ENCODE results near the gene BCOR.

The BCOR gene

DNA sequence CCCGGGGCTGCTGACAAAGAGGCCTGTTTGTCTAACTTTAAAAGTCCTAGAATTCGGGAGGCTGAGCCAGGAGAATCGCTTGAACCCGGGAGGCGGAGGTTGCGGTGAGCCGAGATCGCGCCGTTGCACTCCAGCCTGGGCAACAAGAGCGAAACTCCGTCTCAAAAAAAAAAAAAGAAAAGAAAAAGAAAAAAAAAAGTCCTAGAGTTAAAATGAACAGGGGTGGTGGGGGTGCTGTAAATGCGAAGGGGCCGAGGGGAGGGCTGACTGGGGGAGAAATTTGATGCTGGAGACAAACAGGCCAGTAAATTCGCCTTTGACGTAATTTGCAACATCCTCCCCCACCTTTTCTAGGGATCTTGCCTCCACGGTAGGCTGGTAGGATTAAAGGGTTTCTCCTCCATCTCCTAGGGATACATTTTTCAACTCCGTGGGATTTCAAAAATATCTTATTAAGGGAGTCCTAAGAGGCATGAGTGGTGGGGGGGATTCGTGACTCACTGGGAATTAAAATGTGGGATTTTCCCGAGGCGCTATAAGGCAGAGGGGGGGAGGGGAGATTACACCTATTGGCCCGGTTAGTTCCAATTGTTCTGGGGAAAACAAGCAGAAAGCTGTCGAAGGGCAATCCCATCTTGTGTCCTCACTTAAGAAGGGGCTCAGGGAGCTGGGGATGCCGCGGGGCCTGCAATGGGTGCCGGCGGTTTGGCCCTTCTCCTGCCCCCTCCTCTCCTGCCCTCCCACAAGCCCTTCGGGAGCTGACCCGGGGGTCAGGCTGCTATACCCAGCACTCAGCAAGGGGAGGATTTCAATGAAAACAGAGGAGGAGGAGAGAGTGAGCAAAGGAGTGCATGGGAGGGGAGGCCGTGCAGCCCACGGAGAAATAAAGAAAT is 3.0 kb upstream of the BCOR start:
- peak overlapping the region; percentile 37 for H3K4me3 ChIP-seq
- peaks cover 62% of the 10 kb centered on the region for H3K4me1 ChIP-seq
- H3K27ac ChIP-seq: peak overlapping the region; percentile 80
- TF ChIP-seq Cebpa-rat (IDR thresholded peaks at IDR 0.05): no peak
- H4K20me1 ChIP-seq: peaks cover 82% of the 10 kb centered on the region
- H3K36me3 ChIP-seq: peaks cover 9% of the 10 kb centered on the region; the same call in 1 of the 2 replicates
- H3K27me3 ChIP-seq: peaks cover 16% of the 10 kb centered on the region
- peak overlapping the region; percentile 89 for H3K4me2 ChIP-seq
- peaks cover 68% of the 10 kb centered on the region for H3K9me3 ChIP-seq
- peak overlapping the region; percentile 55 for H3K9ac ChIP-seq

GRCh38 chrX:40100141-40100536 is 2.4 kb upstream of the BCOR start:
- H3K9ac ChIP-seq: peak overlapping the region; percentile 55
- H3K27me3 ChIP-seq: peaks cover 20% of the 10 kb centered on the region
- peak overlapping the region; percentile 37; the same call in 1 of the 2 replicates for H3K4me3 ChIP-seq
- peaks cover 82% of the 10 kb centered on the region for H4K20me1 ChIP-seq
- H3K9me3 ChIP-seq: peaks cover 68% of the 10 kb centered on the region
- no peak for TF ChIP-seq Cebpa-rat (IDR thresholded peaks at IDR 0.05)
- H3K27ac ChIP-seq: peak overlapping the region; percentile 80
- peak overlapping the region; percentile 89 for H3K4me2 ChIP-seq
- H3K36me3 ChIP-seq: peaks cover 9% of the 10 kb centered on the region; the same call in 1 of the 2 replicates
- peaks cover 64% of the 10 kb centered on the region for H3K4me1 ChIP-seq

DNA sequence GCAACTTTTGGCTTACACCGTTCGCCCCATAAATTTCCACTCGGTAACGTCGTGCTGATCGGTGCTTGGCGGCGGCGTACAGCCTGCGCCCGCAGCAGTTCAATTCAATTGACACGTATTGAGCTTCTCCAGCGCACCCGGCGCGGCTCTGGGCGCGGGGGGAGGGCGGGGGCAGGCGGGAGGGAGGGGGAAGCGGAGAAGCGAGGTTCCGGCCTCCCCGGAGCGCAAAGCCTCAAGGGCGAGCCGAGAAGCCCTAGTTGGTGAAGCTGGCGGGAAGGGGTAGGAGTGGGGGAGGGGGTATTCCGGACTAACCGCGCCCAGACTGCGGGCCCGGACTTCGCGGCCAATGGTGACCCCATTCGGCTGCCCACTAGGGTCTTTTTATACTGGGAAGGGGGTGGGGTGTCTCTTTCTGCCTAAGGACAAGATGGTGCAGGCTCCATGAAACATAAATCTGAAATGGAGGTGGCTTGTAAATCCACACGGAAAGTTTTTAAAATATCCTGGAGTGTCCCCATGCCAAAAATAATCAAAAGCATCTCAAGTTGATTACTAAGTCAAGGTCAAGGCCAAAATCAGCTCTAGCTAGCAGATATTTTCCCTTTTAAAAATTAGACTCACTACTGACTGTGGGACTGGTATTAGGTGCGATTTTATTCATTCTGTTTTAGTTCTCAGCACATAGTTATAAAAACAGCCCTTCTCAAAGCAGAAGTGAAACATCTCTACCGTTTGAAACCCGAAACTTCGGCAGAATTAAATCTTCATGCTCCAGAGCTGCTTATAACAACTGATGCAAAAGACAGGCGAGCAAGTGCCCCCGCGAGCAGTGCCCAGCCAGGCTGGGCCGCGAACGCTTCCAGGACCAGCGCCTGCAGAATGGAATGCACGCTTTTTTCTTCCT is 1.5 kb upstream of the BCOR start:
- Histone ChIP-seq H3K27ac (peak overlapping the region; percentile 80), H3K4me3 (peak overlapping the region; percentile 72), H3K36me3 (peaks cover 9% of the 10 kb centered on the region; the same call in 1 of the 2 replicates), H3K9me3 (peaks cover 67% of the 10 kb centered on the region), H3K27me3 (peaks cover 27% of the 10 kb centered on the region), H3K4me1 (peaks cover 64% of the 10 kb centered on the region), H4K20me1 (peaks cover 82% of the 10 kb centered on the region), H3K4me2 (peak overlapping the region; percentile 89), H3K9ac (peak overlapping the region; percentile 58)
- no peak for TF ChIP-seq Cebpa-rat (IDR thresholded peaks at IDR 0.05)

GRCh38 chrX:40098264-40099054 is 701 bp upstream of the BCOR start:
- H3K4me1 ChIP-seq: peaks cover 64% of the 10 kb centered on the region
- peaks cover 63% of the 10 kb centered on the region for H3K9me3 ChIP-seq
- H3K9ac ChIP-seq: peak overlapping the region; percentile 58
- TF ChIP-seq Cebpa-rat (IDR thresholded peaks at IDR 0.05): no peak
- peak overlapping the region; percentile 89 for H3K4me2 ChIP-seq
- H3K36me3 ChIP-seq: peaks cover 9% of the 10 kb centered on the region; the same call in 1 of the 2 replicates
- peaks cover 35% of the 10 kb centered on the region for H3K27me3 ChIP-seq
- peak overlapping the region; percentile 76 for H3K27ac ChIP-seq
- peaks cover 82% of the 10 kb centered on the region for H4K20me1 ChIP-seq
- peak overlapping the region; percentile 72 for H3K4me3 ChIP-seq

- H3K9ac ChIP-seq: peak overlapping the region; percentile 80
- H3K36me3 ChIP-seq: peaks cover 11% of the 10 kb centered on the region; the same call in 1 of the 2 replicates
- H3K9me3 ChIP-seq: peaks cover 54% of the 10 kb centered on the region
- peak overlapping the region; percentile 72 for H3K4me3 ChIP-seq
- no peak for TF ChIP-seq Cebpa-rat (IDR thresholded peaks at IDR 0.05)
- H3K27me3 ChIP-seq: peaks cover 47% of the 10 kb centered on the region
- no peak overlapping the region for H3K27ac ChIP-seq
- peak overlapping the region; percentile 93; the same call in 1 of the 2 replicates for H3K4me2 ChIP-seq
- H3K4me1 ChIP-seq: peaks cover 63% of the 10 kb centered on the region
- H4K20me1 ChIP-seq: peaks cover 82% of the 10 kb centered on the region
Measured at GRCh38 chrX:40097141-40097503, 636 bp downstream of the BCOR start.

- Histone ChIP-seq H3K27me3 (peaks cover 47% of the 10 kb centered on the region), H3K9me3 (peaks cover 58% of the 10 kb centered on the region), H3K4me3 (peak overlapping the region; percentile 72), H3K4me2 (peak overlapping the region; percentile 93), H3K9ac (peak overlapping the region; percentile 75), H3K27ac (peak overlapping the region; percentile 62), H3K4me1 (peaks cover 63% of the 10 kb centered on the region), H4K20me1 (peaks cover 82% of the 10 kb centered on the region), H3K36me3 (peaks cover 14% of the 10 kb centered on the region)
- TF ChIP-seq Cebpa-rat (IDR thresholded peaks at IDR 0.05): no peak
Measured at GRCh38 chrX:40096395-40097091, 1.2 kb downstream of the BCOR start.

DNA sequence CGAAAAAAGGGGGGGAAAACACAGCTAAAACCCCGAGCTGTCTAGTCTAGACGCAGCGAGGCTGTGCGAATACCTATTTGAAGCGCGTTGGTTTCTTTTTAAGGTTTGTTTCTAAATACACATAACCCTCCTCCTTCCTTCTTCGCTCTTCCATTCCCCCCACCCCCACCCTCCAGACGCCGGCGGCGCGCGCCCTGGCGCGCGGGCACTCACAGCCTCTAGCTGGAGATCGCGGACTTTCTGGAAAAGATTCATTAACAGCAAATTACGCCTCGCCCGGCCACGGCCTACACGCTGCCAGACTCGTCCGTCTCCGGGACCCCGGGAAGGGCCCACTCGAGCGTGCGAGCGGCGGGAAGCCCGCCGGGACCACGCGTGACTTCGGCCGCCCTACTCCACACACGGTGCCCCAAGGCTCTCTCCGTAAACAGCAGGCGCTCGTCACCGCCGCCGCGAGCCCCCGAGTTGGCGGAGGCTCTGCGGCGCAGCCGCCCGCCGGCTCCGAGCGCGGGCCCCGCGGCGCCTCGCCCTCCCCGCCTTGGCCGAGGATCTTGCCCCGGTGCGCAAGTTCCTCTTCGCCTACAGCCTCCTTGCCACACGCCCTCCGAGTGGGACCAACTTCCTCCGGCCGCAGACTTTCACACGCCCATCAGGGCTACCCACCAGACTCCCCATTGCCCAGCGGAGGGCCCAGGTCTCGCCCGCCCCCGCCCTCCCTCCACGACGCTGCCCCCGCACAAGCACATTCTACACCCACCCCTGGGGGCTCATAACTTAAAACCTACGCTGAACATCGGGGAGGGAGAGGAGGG is 2.0 kb downstream of the BCOR start:
- H4K20me1 ChIP-seq: peaks cover 82% of the 10 kb centered on the region
- peaks cover 63% of the 10 kb centered on the region for H3K4me1 ChIP-seq
- H3K4me3 ChIP-seq: peak overlapping the region; percentile 72
- peak overlapping the region; percentile 93 for H3K4me2 ChIP-seq
- H3K36me3 ChIP-seq: peaks cover 16% of the 10 kb centered on the region
- H3K27ac ChIP-seq: peak overlapping the region; percentile 72
- H3K27me3 ChIP-seq: peaks cover 47% of the 10 kb centered on the region
- peaks cover 59% of the 10 kb centered on the region for H3K9me3 ChIP-seq
- peak overlapping the region; percentile 75 for H3K9ac ChIP-seq
- TF ChIP-seq Cebpa-rat (IDR thresholded peaks at IDR 0.05): no peak
